ENCODE data around the gene UCN2. TPM values are rescaled to one million over a fixed set of nuclear protein-coding genes. Genes with fewer than 3 reads are reported as not detected.

Gene UCN2
- total RNA-seq, 4 donors from 2014 or later = not detected

- peaks cover 9 to 41% (median 24%) of the 10 kb centered on the region in 4 donors for H3K4me1 ChIP-seq
- peaks cover 15% of the 10 kb centered on the region for H3K27me3 ChIP-seq
- in situ Hi-C loops (cut with MboI; ENCODE audit: low pct_ligation_motif_present in 1 of 4, low pct_unique_long_range_greater_than_20kb in 1 of 4, low sequenced_read_pairs in 3 of 4) = no loop called here
- H3K4me3 ChIP-seq = no peak overlapping the region
- intact Hi-C loops (cut with DNase I; ENCODE audit: low total_unique reads) = no loop called here
- peaks cover 0 to 41% (median 21%) of the 10 kb centered on the region in 4 donors for H3K36me3 ChIP-seq
- peak; percentile 41 for DNase-seq
- WGBS, 2 donors (ENCODE audit: low coverage in 1 of 2) = 50% methylated on average over 5 of the region's 5 CpGs; no CpG with 5 or more reads in 1 of the 2 donors
- no peaks in the 10 kb centered on the region for H3K9me3 ChIP-seq
- peak overlapping the region; percentile 71 to 78 (median 73) for H3K27ac ChIP-seq
- TF ChIP-seq EP300 (IDR thresholded peaks at IDR 0.05; ENCODE audit: low read depth) = no peak
- no peak for TF ChIP-seq POLR2A (IDR thresholded peaks at IDR 0.05)
- peak in 2 of 3 donors; percentile 46 to 47 for TF ChIP-seq POLR2AphosphoS5 (IDR thresholded peaks at IDR 0.05)
These were observed 34.9 kb upstream of the UCN2 start for GRCh38 chr3:48598323-48599076.

- no peak overlapping the region for H3K4me3 ChIP-seq
These were observed 33.8 kb upstream of the UCN2 start for GRCh38 chr3:48597408-48597800.

GRCh38 chr3:48596676-48597407 is 33.3 kb upstream of the UCN2 start:
- DNase-seq = no peak
- Histone ChIP-seq H3K4me1 (peaks cover 9 to 41% (median 24%) of the 10 kb centered on the region in 4 donors), H3K27ac (peak overlapping the region; percentile 71 to 78 (median 73)), H3K36me3 (peaks cover 0 to 26% (median 19%) of the 10 kb centered on the region in 4 donors), H3K27me3 (peaks cover 15% of the 10 kb centered on the region), H3K9me3 (no peaks in the 10 kb centered on the region), H3K4me3 (no peak overlapping the region)
- TF ChIP-seq CTCF (IDR thresholded peaks at IDR 0.05) = no peak
- TF ChIP-seq POLR2A (IDR thresholded peaks at IDR 0.05) = peak; percentile 16
- TF ChIP-seq EP300 (IDR thresholded peaks at IDR 0.05; ENCODE audit: low read depth) = no peak
- TF ChIP-seq POLR2AphosphoS5 (IDR thresholded peaks at IDR 0.05) = no peak
- in situ Hi-C loops (cut with MboI; ENCODE audit: low pct_ligation_motif_present in 1 of 4, low pct_unique_long_range_greater_than_20kb in 1 of 4, low sequenced_read_pairs in 3 of 4) = no loop called here
- 70% methylated on average over 8 of the region's 8 CpGs; no CpG with 5 or more reads in 1 of the 2 donors for WGBS, 2 donors (ENCODE audit: low coverage in 1 of 2)
- intact Hi-C loops (cut with DNase I; ENCODE audit: low total_unique reads) = no loop called here

More at GRCh38 chr3:48597408-48597800, 33.8 kb upstream of the UCN2 start:
- Histone ChIP-seq H3K27me3 (peaks cover 15% of the 10 kb centered on the region), H3K4me1 (peaks cover 9 to 41% (median 24%) of the 10 kb centered on the region in 4 donors), H3K36me3 (peaks cover 0 to 30% (median 21%) of the 10 kb centered on the region in 4 donors), H3K9me3 (no peaks in the 10 kb centered on the region), H3K27ac (peak overlapping the region; percentile 71 to 78 (median 73))
- 81% methylated on average over 6 of the region's 6 CpGs; no CpG with 5 or more reads in 1 of the 2 donors for WGBS, 2 donors (ENCODE audit: low coverage in 1 of 2)
- in situ Hi-C loops (cut with MboI; ENCODE audit: low pct_ligation_motif_present in 1 of 4, low pct_unique_long_range_greater_than_20kb in 1 of 4, low sequenced_read_pairs in 3 of 4) = no loop called here
- TF ChIP-seq EP300 (IDR thresholded peaks at IDR 0.05; ENCODE audit: low read depth) = no peak
- no peak for TF ChIP-seq CTCF (IDR thresholded peaks at IDR 0.05)
- no peak for TF ChIP-seq POLR2A (IDR thresholded peaks at IDR 0.05)
- TF ChIP-seq POLR2AphosphoS5 (IDR thresholded peaks at IDR 0.05) = no peak
- intact Hi-C loops (cut with DNase I; ENCODE audit: low total_unique reads) = no loop called here
- DNase-seq = no peak

GRCh38 chr3:48596157-48596556 is 32.6 kb upstream of the UCN2 start:
- TF ChIP-seq EP300 (IDR thresholded peaks at IDR 0.05; ENCODE audit: low read depth) (no peak), POLR2A (IDR thresholded peaks at IDR 0.05) (no peak), CTCF (IDR thresholded peaks at IDR 0.05) (no peak), POLR2AphosphoS5 (IDR thresholded peaks at IDR 0.05) (no peak)
- Histone ChIP-seq H3K9me3 (no peaks in the 10 kb centered on the region), H3K4me3 (no peak overlapping the region), H3K27me3 (peaks cover 15% of the 10 kb centered on the region), H3K36me3 (peaks cover 0 to 22% (median 14%) of the 10 kb centered on the region in 4 donors), H3K4me1 (peaks cover 9 to 41% (median 24%) of the 10 kb centered on the region in 4 donors), H3K27ac (peak overlapping the region; percentile 71 to 78 (median 73))
- intact Hi-C loops (cut with DNase I; ENCODE audit: low total_unique reads) (no loop called here), in situ Hi-C loops (cut with MboI; ENCODE audit: low pct_ligation_motif_present in 1 of 4, low pct_unique_long_range_greater_than_20kb in 1 of 4, low sequenced_read_pairs in 3 of 4) (no loop called here)
- DNase-seq = no peak
- 43 to 65% methylated on average over 3 to 5 of the region's 5 CpGs for WGBS, 2 donors (ENCODE audit: low coverage in 1 of 2)

Data from transverse colon (tissue), 4 donors.